Activated T-cell treated with anti-CD3 and anti-CD28 coated beads for 1 hour (primary cell): ENCODE results near the gene MYBPC2.

Source experiments
- DNase-seq: peaks from one replicate; pipeline ENCODE4 v3.0.0-alpha.2; 2020; ENCODE audit warnings: low read depth

Gene MYBPC2

DNA sequence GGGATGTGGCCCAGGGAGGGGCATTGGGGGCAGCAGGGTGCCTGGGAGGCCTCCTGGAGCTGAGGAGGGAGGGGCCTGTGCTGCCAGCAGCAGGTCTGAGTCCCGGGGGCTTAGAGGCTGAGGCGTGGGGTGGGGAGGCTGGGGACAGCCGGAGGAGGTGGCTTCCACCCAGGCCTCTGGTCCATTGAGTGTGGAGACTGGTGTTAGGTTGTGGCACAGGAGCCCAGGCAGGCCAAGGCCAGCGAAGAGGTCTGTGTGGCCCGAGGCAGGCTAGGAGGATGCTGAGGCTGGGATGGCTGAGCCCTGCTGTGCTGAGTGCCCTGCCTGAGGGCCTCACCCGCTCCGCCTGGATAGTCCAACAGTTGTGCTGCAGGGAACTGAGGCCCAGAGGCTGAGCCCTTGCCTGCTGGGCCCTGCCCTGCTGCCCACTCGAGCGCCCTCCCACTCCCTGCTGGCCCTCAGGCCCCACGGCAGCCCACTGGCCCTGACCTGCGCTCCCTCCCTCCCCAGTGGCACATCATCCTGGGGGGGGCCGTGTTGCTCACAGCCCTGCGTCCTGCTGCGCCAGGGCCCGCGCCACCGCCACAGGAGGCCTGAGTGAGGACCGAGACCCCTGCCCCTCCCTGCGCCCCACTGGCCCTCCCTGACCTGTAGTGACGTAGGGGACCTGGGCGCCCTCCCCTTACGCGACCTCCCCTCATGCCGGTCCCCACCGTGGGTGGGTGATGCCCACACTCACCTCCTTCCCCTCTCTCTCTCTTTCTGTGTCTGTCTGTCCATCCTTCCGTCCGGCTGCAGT lies 48.9 kb downstream of the MYBPC2 start:
- no peak for DNase-seq

DNA sequence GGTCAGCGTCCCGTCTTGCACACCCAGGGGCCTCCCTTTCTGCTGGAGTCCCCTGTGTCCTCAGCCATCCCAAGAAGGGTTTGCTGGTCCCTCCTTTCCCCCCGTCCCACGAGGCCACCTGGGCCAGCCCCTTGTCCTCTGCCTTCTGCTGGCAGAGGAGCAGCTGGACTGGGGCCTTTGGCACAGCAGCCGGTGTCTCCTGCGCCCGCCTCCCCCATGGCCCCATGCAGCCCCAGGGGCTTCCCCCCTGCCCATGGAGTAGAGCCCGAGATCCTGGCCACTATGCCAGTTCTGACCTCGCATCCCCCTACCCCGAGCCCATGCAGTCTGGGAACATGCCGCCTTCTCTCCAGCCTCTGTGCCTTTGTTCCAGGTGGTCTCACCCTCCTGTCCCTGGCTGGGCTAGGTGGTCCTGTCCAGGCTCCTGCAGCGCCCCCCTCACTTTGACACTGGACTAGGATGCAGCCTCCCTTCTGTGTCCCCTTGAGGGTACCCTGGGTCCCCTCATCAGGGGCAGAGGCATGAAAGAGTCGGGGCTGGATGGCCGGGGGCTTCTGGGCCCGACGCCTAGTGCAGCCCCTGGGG lies 49.7 kb downstream of the MYBPC2 start:
- no peak for DNase-seq

- DNase-seq, result no peak
Measured at GRCh38 chr19:50482916-50483315, 50.2 kb downstream of the MYBPC2 start.

- DNase-seq, result no peak
Measured at GRCh38 chr19:50485284-50485955, 52.7 kb downstream of the MYBPC2 start.

- DNase-seq, result peak; percentile 36
Measured at GRCh38 chr19:50486823-50487515, 54.3 kb downstream of the MYBPC2 start.

DNA sequence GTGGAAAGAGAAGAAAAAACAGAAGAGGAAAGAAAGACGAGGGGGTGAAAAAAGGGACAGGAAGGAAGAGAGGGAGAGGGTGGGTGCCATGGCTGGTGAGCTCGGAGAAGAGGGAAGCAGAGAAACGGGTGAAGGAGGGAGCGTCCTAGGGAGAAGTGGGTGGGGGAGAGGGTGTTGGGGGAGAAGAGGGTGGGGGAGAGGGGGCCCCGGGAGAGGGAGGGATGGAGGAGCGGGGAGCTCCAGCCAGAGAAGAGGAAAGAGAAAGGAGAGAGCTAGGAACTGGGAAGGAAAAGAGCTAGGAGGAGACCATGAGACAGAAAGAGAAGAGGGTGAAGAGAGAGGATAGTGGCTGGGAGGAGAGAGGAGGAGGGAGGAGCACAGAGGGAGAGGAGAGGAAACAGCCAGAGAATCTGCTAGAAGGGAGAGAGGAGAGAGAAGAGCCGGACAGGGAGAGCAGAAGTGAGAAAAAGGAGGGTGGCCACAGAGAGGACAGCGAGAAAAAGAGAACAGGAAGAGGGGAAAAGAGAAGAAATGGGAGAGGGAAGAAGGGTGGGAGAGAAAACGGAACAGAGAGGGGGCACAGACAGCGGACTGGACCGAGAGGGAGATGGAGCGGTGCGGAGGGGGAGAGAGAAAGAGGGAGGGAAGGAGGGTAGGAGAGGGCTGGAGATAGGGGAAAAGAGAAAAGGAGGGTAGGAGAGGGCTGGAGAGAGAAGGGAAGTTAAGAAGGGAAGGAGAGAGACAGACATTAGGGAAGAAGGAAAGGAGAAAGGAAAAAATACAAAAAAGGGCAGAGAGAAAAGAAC lies 55.9 kb downstream of the MYBPC2 start:
- DNase-seq, result no peak

GRCh38 chr19:50489461-50490011 lies 56.8 kb downstream of the MYBPC2 start:
- no peak for DNase-seq

DNA sequence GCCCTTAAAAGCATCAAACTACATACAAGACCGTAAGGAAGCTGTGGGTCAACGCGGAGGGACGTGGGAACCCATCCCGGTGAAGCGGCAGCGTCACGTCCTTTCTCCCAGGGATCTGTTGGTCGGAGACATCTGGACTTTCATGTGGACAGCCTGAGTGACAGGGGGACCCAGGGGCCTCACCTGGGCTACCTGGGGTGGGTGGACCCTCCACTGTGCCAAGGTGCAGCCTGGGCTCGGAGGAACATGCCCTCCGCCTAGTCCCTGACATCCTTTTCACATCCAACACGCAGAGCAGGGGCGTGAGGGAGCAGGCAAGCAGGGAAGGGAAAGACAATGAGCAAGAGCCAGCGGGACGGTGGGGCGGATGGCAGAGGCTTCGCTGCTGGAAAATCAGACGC lies 57.7 kb downstream of the MYBPC2 start:
- no peak for DNase-seq

DNA sequence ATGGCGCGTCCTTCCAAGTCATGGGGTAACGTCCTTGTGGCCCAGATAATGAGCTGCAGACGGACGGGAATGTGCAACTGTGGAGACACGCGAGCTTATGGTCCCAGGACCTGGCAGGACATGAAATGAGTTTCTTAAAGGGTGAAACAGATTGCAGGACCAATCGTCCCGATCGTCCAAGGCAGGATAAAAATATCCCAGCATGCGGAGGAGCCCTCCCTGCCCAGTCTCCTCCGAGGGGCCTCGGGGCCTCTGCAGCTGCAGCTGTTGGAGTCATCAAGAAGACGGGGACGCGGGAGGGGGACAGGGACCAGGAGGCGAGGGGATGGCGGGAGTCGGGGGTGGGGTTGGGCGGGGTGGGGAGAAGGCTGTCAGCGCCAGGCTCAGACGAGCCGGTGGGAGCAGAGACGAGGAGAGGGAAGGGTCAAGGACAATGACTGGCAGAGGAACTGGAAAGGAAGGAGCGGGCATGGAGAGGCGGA lies 58.3 kb downstream of the MYBPC2 start:
- DNase-seq, result no peak

DNA sequence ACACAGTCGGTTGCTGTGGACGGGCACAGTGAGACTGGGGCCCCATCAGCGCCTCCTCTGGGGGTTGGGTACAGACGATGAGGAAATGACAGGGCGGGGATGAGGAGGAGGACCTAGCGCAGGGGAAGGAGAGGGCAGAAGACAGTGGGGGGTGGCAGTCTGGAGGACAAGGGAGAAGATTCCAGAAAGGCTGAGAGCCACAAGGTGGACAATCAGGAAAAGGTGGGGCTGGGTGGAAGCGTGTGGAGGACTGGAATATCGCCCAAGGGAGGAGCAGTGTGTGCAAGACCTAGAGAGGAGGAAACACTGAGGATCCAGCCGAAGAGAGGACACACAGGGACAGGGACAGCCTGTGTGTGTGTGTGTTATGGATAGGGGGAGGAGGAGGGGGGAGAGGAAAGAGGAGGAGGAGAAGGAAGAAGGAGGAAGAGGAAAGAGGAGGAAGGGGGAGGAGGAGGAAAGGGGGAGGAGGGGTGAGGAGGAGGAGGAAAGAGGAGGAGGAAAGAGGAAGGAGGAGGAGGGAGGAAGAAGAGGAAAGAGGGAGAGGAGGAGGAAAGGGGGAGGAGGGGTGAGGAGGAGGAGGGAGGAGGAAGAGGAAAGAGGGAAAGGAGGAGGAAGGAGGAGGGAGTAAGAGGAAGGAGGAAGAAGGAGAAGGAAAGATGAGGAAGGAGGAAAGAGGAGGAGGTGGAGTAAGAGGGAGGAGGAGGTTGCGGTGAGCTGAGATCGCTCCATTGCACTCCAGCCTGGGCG lies 59.8 kb downstream of the MYBPC2 start:
- no peak for DNase-seq

GRCh38 chr19:50493171-50493570 lies 60.5 kb downstream of the MYBPC2 start:
- no peak for DNase-seq

GRCh38 chr19:50494186-50495019 lies 61.7 kb downstream of the MYBPC2 start:
- no peak for DNase-seq

GRCh38 chr19:50495020-50495531 lies 62.4 kb downstream of the MYBPC2 start:
- no peak for DNase-seq

DNA sequence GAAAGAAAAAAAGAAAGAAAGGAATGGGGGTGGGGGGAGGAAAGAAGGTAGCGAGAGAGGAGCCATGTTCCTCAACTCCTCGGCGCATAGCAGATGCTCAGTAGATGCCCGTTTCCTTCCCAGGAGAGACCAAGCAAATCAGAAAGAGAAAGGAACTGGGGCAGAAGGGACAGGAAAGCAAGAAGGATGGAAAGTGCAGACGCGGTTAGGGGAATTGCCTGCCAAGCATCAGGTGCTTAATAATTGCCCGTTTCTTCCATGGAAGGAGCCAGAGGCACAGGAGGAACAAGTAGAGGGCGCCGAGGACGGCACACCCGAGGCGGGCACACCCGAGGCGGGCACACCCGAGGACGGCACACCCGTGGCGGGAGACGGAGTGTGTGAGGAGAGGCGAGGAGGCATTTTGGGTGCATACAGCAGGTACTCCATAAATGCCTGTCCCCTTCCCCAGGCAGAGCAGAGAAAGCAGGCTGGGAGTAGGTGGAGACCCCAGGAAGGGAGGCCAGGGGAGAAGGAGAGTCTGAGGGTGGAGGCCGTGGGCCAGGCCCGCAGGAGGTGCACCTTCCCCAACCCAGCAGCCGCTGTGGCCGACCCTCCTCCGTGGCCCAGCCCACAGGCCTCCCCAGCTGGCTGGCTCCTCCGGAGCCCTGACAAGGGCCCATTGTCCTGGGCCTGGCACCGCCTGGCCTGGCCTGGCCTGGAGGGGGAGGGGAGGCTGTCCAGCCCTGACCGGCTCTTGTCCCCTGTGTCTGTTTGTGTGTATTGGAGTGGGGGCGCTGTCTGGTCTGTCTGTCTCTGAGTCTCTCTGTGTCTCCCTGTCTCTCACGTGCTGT lies 63.7 kb downstream of the MYBPC2 start:
- no peak for DNase-seq

- no peak for DNase-seq
Measured at GRCh38 chr19:50497022-50497405, 64.3 kb downstream of the MYBPC2 start.

DNA sequence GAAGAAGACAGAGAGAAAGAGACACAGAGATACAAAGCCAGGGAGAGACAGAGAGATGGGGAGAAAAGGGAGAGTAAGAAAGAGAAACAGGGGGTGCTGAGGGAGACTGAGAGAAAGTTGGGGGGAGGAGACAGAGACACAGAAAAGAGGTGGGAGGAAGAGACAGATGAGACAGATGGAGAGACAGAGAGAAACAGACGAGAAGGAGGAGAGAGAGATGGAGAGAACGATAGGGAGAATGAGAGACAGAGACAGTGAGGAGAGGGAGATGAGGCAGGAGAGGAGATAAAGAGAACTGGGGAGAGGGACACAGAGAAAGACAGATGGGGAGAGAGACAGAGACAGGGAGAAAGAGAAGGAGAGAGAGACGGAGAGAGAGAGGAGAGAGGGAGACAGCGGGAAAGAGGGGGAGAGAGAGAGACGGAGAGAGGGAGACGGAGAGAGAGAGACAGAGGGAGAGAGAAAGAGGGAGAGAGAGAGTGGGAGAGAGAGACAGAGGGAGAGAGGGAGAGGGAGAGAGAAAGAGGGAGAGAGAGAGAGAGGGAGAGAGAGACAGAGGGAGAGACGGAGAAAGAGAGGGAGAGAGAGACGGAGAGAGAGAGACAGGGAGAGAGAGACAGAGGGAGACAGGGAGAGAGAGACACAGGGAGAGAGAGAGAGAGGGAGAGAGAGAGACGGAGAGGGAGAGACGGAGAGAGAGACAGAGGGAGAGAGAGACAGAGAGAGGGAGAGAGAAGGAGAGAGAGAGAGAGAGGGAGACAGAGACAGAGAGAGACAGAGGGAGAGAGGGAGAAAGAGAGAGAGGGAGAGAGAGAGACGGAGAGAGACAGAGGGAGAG lies 65.7 kb downstream of the MYBPC2 start:
- no peak for DNase-seq

GRCh38 chr19:50500060-50500752 lies 67.5 kb downstream of the MYBPC2 start:
- DNase-seq, result no peak
